ACHN (cell line): ENCODE data around the gene DTX3.
A peak's percentile ranks its signal among the peaks of the same experiment; 100 is the strongest.
"Not testable (repeated sequence)": the region's sequence is repeated elsewhere in the genome, so short reads cannot be mapped to it uniquely, and the experiment has no call there.

Experiments used
- DNase-seq: peaks from one replicate; pipeline ENCODE4 v3.0.0-alpha.2; 2015
- in situ Hi-C: cut with HindIII; loops from 2 replicates; pipeline ENCODE4 v1.10.0; 2017; ENCODE audit warnings: low sequenced_read_pairs, low pct_ligation_motif_present, low pct_unique_long_range_greater_than_20kb

Gene DTX3

GRCh38 chr12:57645990-57646658, 41.5 kb downstream of the DTX3 start:
- DNase-seq: peak; percentile 55
- in situ Hi-C loops: not testable (repeated sequence)

- DNase-seq, in situ Hi-C loops: not testable (repeated sequence)
Observed at GRCh38 chr12:57646659-57647049, 42.0 kb downstream of the DTX3 start.

GRCh38 chr12:57654042-57654441, 49.4 kb downstream of the DTX3 start:
- DNase-seq: no peak
- in situ Hi-C loops: no loop called here

GRCh38 chr12:57655541-57656240, 51.1 kb downstream of the DTX3 start:
- no peak for DNase-seq
- in situ Hi-C loops: no loop called here

- in situ Hi-C loops, DNase-seq: not testable (repeated sequence)
Observed at GRCh38 chr12:57656408-57656807, 51.8 kb downstream of the DTX3 start.

GRCh38 chr12:57657744-57658143, 53.1 kb downstream of the DTX3 start:
- no peak for DNase-seq
- in situ Hi-C loops: no loop called here

GRCh38 chr12:57658890-57659289, 54.3 kb downstream of the DTX3 start:
- in situ Hi-C loops: no loop called here
- DNase-seq: no peak
